Astrocyte (in vitro differentiated cells and primary cell): Measurements from ENCODE around the gene AFF2. TPM values are rescaled to one million over a fixed set of nuclear protein-coding genes. Genes with fewer than 3 reads are reported as not detected.
A peak's percentile ranks its signal among the peaks of the same experiment; 100 is the strongest.

Experiments used
- DNase-seq: peaks from one replicate; pipeline ENCODE4 v3.0.0-alpha.2; 2010; ENCODE audit warnings: low read depth
- FAIRE-seq: peaks from 2 replicates; lab custom pipeline; 2011; peaks lifted over from hg19 to GRCh38; lab: Jason Lieb, UNC
- H2AFZ ChIP-seq: 2 replicates; pipeline ENCODE4 v1.6.0; 2012; ENCODE audit warnings: low read depth, low read length, inconsistent platforms
- H3K27ac ChIP-seq: 2 replicates; pipeline ENCODE4 v1.5.1; 2011; ENCODE audit warnings: low read depth, low read length, inconsistent platforms
- H3K27me3 ChIP-seq: 2 replicates; pipeline ENCODE4 v1.6.0; 2011; ENCODE audit warnings: low read length, inconsistent platforms; ENCODE audit not compliant: insufficient read depth
- H3K36me3 ChIP-seq: 2 replicates; pipeline ENCODE4 v1.5.1; 2011; ENCODE audit warnings: low read length, inconsistent platforms; ENCODE audit not compliant: insufficient read depth
- H3K4me1 ChIP-seq: 2 replicates; pipeline ENCODE4 v1.5.1; 2011; ENCODE audit warnings: low read length, inconsistent platforms; ENCODE audit not compliant: insufficient read depth
- H3K4me2 ChIP-seq: 2 replicates; pipeline ENCODE4 v1.6.0; 2012; ENCODE audit warnings: low read length, inconsistent platforms
- H3K4me3 ChIP-seq: 2 replicates; pipeline ENCODE4 v1.5.1; 2011; ENCODE audit warnings: low read depth, mild to moderate bottlenecking, low read length, inconsistent platforms; ENCODE audit not compliant: insufficient read depth
- H3K79me2 ChIP-seq: 2 replicates; pipeline ENCODE4 v1.6.0; 2012; ENCODE audit warnings: mild to moderate bottlenecking, low read length, inconsistent platforms; ENCODE audit not compliant: insufficient read depth
- H3K9ac ChIP-seq: 2 replicates; pipeline ENCODE4 v1.6.0; 2012; ENCODE audit warnings: mild to moderate bottlenecking, low read length, inconsistent platforms
- H3K9me3 ChIP-seq: 2 replicates; pipeline ENCODE4 v1.5.1; 2012; ENCODE audit warnings: low read depth, mild to moderate bottlenecking, low read length, inconsistent platforms; ENCODE audit not compliant: insufficient read depth
- H4K20me1 ChIP-seq: 2 replicates; pipeline ENCODE4 v1.6.0; 2012; ENCODE audit warnings: low read length, inconsistent platforms; ENCODE audit not compliant: insufficient read depth
- H3K27ac Mint-ChIP-seq: one replicate; pipeline ENCODE4 v1.8.0; 2021; ENCODE audit warnings: mild to moderate bottlenecking, mixed read lengths; ENCODE audit not compliant: unreplicated experiment
- H3K27me3 Mint-ChIP-seq: one replicate; pipeline ENCODE4 v1.8.0; 2021; ENCODE audit warnings: low read depth, mixed read lengths; ENCODE audit not compliant: unreplicated experiment
- H3K36me3 Mint-ChIP-seq: one replicate; pipeline ENCODE4 v1.8.0; 2021; ENCODE audit warnings: low read depth, mixed read lengths; ENCODE audit not compliant: unreplicated experiment
- H3K4me1 Mint-ChIP-seq: one replicate; pipeline ENCODE4 v1.8.0; 2021; ENCODE audit warnings: low read depth, mixed read lengths; ENCODE audit not compliant: unreplicated experiment
- H3K4me3 Mint-ChIP-seq: one replicate; pipeline ENCODE4 v1.8.0; 2021; ENCODE audit warnings: mild to moderate bottlenecking, moderate library complexity, mixed read lengths; ENCODE audit not compliant: unreplicated experiment
- H3K9me3 Mint-ChIP-seq: one replicate; pipeline ENCODE4 v1.8.0; 2021; ENCODE audit warnings: mild to moderate bottlenecking, mixed read lengths; ENCODE audit not compliant: unreplicated experiment
- CTCF ChIP-seq: IDR thresholded peaks from 2 replicates; pipeline ENCODE4 v1.5.1; 2011; ENCODE audit warnings: low read depth, mild to moderate bottlenecking, inconsistent platforms, low read length, moderate library complexity; ENCODE audit not compliant: insufficient read depth
- EZH2 ChIP-seq: IDR thresholded peaks from 2 replicates; pipeline ENCODE4 v1.6.1; 2012; ENCODE audit warnings: mild to moderate bottlenecking, low read length, inconsistent platforms; ENCODE audit not compliant: insufficient read depth
- total RNA-seq: library from RNA; stranded (reverse); gene quantifications from 2 replicates; pipeline ENCODE4 v1.2.1, GENCODE V29; 2021

AFF2 gene
- total RNA-seq, 1 donor from 2014 or later = 8.3 TPM

GRCh38 chrX:148768296-148768695 lies 267.9 kb downstream of the AFF2 start:
- Histone ChIP-seq H3K4me1 (no peaks in the 10 kb centered on the region), H3K4me3 (no peak overlapping the region), H3K27me3 (no peaks in the 10 kb centered on the region), H3K36me3 (no peaks in the 10 kb centered on the region), H4K20me1 (no peaks in the 10 kb centered on the region), H3K79me2 (no peaks in the 10 kb centered on the region), H3K9me3 (no peaks in the 10 kb centered on the region), H3K9ac (no peak overlapping the region), H2AFZ (no peak overlapping the region), H3K27ac (no peak overlapping the region), H3K4me2 (no peak overlapping the region)
- no peaks in the 10 kb centered on the region for H3K36me3 Mint-ChIP-seq
- DNase-seq (no peak), FAIRE-seq (peak; percentile 65)
- no peak overlapping the region for H3K27ac Mint-ChIP-seq
- no peaks in the 10 kb centered on the region for H3K27me3 Mint-ChIP-seq
- H3K4me3 Mint-ChIP-seq = no peak overlapping the region
- H3K9me3 Mint-ChIP-seq = no peaks in the 10 kb centered on the region
- H3K4me1 Mint-ChIP-seq = peaks cover 6% of the 10 kb centered on the region
- TF ChIP-seq EZH2 (no peak), CTCF (no peak)

GRCh38 chrX:148771440-148771839 lies 271.0 kb downstream of the AFF2 start:
- Histone ChIP-seq H3K4me1 (no peaks in the 10 kb centered on the region), H4K20me1 (no peaks in the 10 kb centered on the region), H3K27ac (no peak overlapping the region), H3K79me2 (no peaks in the 10 kb centered on the region), H3K4me3 (no peak overlapping the region), H2AFZ (no peak overlapping the region), H3K9ac (no peak overlapping the region), H3K4me2 (no peak overlapping the region), H3K36me3 (no peaks in the 10 kb centered on the region), H3K9me3 (no peaks in the 10 kb centered on the region), H3K27me3 (no peaks in the 10 kb centered on the region)
- no peaks in the 10 kb centered on the region for H3K27me3 Mint-ChIP-seq
- H3K36me3 Mint-ChIP-seq = no peaks in the 10 kb centered on the region
- peak; percentile 39 for FAIRE-seq
- no peak overlapping the region for H3K4me3 Mint-ChIP-seq
- TF ChIP-seq CTCF = no peak
- TF ChIP-seq EZH2 = no peak
- peaks cover 12% of the 10 kb centered on the region for H3K4me1 Mint-ChIP-seq
- no peak for DNase-seq
- no peak overlapping the region for H3K27ac Mint-ChIP-seq
- no peaks in the 10 kb centered on the region for H3K9me3 Mint-ChIP-seq

GRCh38 chrX:148774276-148774675 lies 273.9 kb downstream of the AFF2 start:
- H3K36me3 ChIP-seq = no peaks in the 10 kb centered on the region
- H3K27me3 Mint-ChIP-seq = no peaks in the 10 kb centered on the region
- H3K4me1 Mint-ChIP-seq = peaks cover 12% of the 10 kb centered on the region
- no peaks in the 10 kb centered on the region for H3K4me1 ChIP-seq
- H3K27ac ChIP-seq = no peak overlapping the region
- FAIRE-seq (no peak), DNase-seq (no peak)
- H3K9me3 Mint-ChIP-seq = peaks cover 3% of the 10 kb centered on the region
- H3K9ac ChIP-seq = no peak overlapping the region
- H3K4me2 ChIP-seq = no peak overlapping the region
- no peak overlapping the region for H2AFZ ChIP-seq
- no peaks in the 10 kb centered on the region for H3K27me3 ChIP-seq
- H3K9me3 ChIP-seq = no peaks in the 10 kb centered on the region
- H4K20me1 ChIP-seq = no peaks in the 10 kb centered on the region
- H3K79me2 ChIP-seq = no peaks in the 10 kb centered on the region
- peaks cover 2% of the 10 kb centered on the region for H3K36me3 Mint-ChIP-seq
- TF ChIP-seq EZH2 (no peak), CTCF (no peak)
- no peak overlapping the region for H3K4me3 ChIP-seq
- H3K4me3 Mint-ChIP-seq = no peak overlapping the region
- no peak overlapping the region for H3K27ac Mint-ChIP-seq
